ENCODE data around the gene NCAPG2.
"Not testable (repeated sequence)": the region's sequence is repeated elsewhere in the genome, so short reads cannot be mapped to it uniquely, and the experiment has no call there.

NCAPG2 gene

GRCh38 chr7:158705234-158705850, 738 bp upstream of the NCAPG2 start:
- DNase-seq (ENCODE audit: low spot score) = no peak

- not testable (repeated sequence) for DNase-seq (ENCODE audit: low spot score)
Observed at GRCh38 chr7:158703679-158704523, 703 bp downstream of the NCAPG2 start.

- DNase-seq (ENCODE audit: low spot score) = no peak
Observed at GRCh38 chr7:158702944-158703343, 1.7 kb downstream of the NCAPG2 start.

GRCh38 chr7:158702196-158702595, 2.4 kb downstream of the NCAPG2 start:
- no peak for DNase-seq (ENCODE audit: low spot score)

- no peak for DNase-seq (ENCODE audit: low spot score)
Observed at GRCh38 chr7:158700008-158700407, 4.6 kb downstream of the NCAPG2 start.

GRCh38 chr7:158699341-158699740, 5.3 kb downstream of the NCAPG2 start:
- no peak for DNase-seq (ENCODE audit: low spot score)

- DNase-seq (ENCODE audit: low spot score) = no peak
Observed at GRCh38 chr7:158698657-158699195, 5.9 kb downstream of the NCAPG2 start.

- not testable (repeated sequence) for DNase-seq (ENCODE audit: low spot score)
Observed at GRCh38 chr7:158697597-158697996, 7.0 kb downstream of the NCAPG2 start.

GRCh38 chr7:158695726-158696452, 8.7 kb downstream of the NCAPG2 start:
- DNase-seq (ENCODE audit: low spot score) = no peak

GRCh38 chr7:158695056-158695455, 9.5 kb downstream of the NCAPG2 start:
- DNase-seq (ENCODE audit: low spot score) = no peak

GRCh38 chr7:158694650-158695049, 10.0 kb downstream of the NCAPG2 start:
- no peak for DNase-seq (ENCODE audit: low spot score)

- no peak for DNase-seq (ENCODE audit: low spot score)
Observed at GRCh38 chr7:158689488-158689887, 15.1 kb downstream of the NCAPG2 start.

- no peak for DNase-seq (ENCODE audit: low spot score)
Observed at GRCh38 chr7:158687406-158687805, 17.2 kb downstream of the NCAPG2 start.

GRCh38 chr7:158685693-158686092, 18.9 kb downstream of the NCAPG2 start:
- no peak for DNase-seq (ENCODE audit: low spot score)

GRCh38 chr7:158684329-158684728, 20.3 kb downstream of the NCAPG2 start:
- DNase-seq (ENCODE audit: low spot score) = no peak

GRCh38 chr7:158683541-158683940, 21.1 kb downstream of the NCAPG2 start:
- no peak for DNase-seq (ENCODE audit: low spot score)

- no peak for DNase-seq (ENCODE audit: low spot score)
Observed at GRCh38 chr7:158682456-158682855, 22.1 kb downstream of the NCAPG2 start.

- DNase-seq (ENCODE audit: low spot score) = no peak
Observed at GRCh38 chr7:158680754-158681153, 23.9 kb downstream of the NCAPG2 start.

- no peak for DNase-seq (ENCODE audit: low spot score)
Observed at GRCh38 chr7:158676906-158677305, 27.7 kb downstream of the NCAPG2 start.

- DNase-seq (ENCODE audit: low spot score) = no peak
Observed at GRCh38 chr7:158676171-158676840, 28.3 kb downstream of the NCAPG2 start.

- DNase-seq (ENCODE audit: low spot score) = no peak
Observed at GRCh38 chr7:158672975-158673374, 31.6 kb downstream of the NCAPG2 start.

GRCh38 chr7:158668086-158668485, 36.5 kb downstream of the NCAPG2 start:
- DNase-seq (ENCODE audit: low spot score) = not testable (repeated sequence)

Measured in left forelimb (tissue), 1 donor.